OCI-LY7 (cell line): Measurements from ENCODE around the gene TBC1D5.

Source experiments
- CTCF ChIP-seq: fragments of 200-600 bp; sonication (generic); conservative IDR thresholded peaks from 2 replicates; pipeline ENCODE4 v1.5.1; 2014; ENCODE audit warnings: mild to moderate bottlenecking, antibody characterized with exemption, low read length, moderate library complexity, mixed read lengths
- EZH2phosphoT487 ChIP-seq: fragments of 200-600 bp; sonication (generic); IDR thresholded peaks from 2 replicates; pipeline ENCODE4 v1.6.1; 2018; ENCODE audit warnings: low read depth, borderline replicate concordance, mild to moderate bottlenecking, mixed run types, antibody characterized with exemption, low read length, moderate library complexity, mixed read lengths

- TF ChIP-seq CTCF: no peak
- no peak for TF ChIP-seq EZH2phosphoT487
These were observed 560.3 kb downstream of the TBC1D5 start for GRCh38 chr3:17182166-17182565.
